NOMO-1 treated with DMSO at 0.1 percent for 48 hours (cell line): ENCODE results near the gene TMEM184B.
"Not testable (repeated sequence)": the region's sequence is repeated elsewhere in the genome, so short reads cannot be mapped to it uniquely, and the experiment has no call there.

Experiments
- DNase-seq: peaks from one replicate; lab custom pipeline; 2025; ENCODE audit not compliant: unreplicated experiment; lab: John Stamatoyannopoulos, UW

TMEM184B gene

GRCh38 chr22:38249803-38250642 lies 22.8 kb downstream of the TMEM184B start:
- peak; percentile 25 for DNase-seq

GRCh38 chr22:38249301-38249700 lies 23.5 kb downstream of the TMEM184B start:
- no peak for DNase-seq

GRCh38 chr22:38248280-38248679 lies 24.5 kb downstream of the TMEM184B start:
- no peak for DNase-seq

GRCh38 chr22:38247713-38248112 lies 25.1 kb downstream of the TMEM184B start:
- no peak for DNase-seq

- no peak for DNase-seq
Observed at GRCh38 chr22:38246692-38247091, 26.1 kb downstream of the TMEM184B start.

- DNase-seq = no peak
Observed at GRCh38 chr22:38246046-38246658, 26.7 kb downstream of the TMEM184B start.

- DNase-seq = no peak
Observed at GRCh38 chr22:38244106-38244505, 28.7 kb downstream of the TMEM184B start.

- no peak for DNase-seq
Observed at GRCh38 chr22:38243007-38243765, 29.6 kb downstream of the TMEM184B start.

GRCh38 chr22:38240734-38241252 lies 32.0 kb downstream of the TMEM184B start:
- DNase-seq = no peak

GRCh38 chr22:38239101-38239761 lies 33.6 kb downstream of the TMEM184B start:
- DNase-seq = no peak

GRCh38 chr22:38238519-38239071 lies 34.2 kb downstream of the TMEM184B start:
- no peak for DNase-seq

GRCh38 chr22:38236786-38237185 lies 36.0 kb downstream of the TMEM184B start:
- DNase-seq = no peak

GRCh38 chr22:38235240-38235850 lies 37.5 kb downstream of the TMEM184B start:
- DNase-seq = no peak

- not testable (repeated sequence) for DNase-seq
Observed at GRCh38 chr22:38233856-38234255, 39.0 kb downstream of the TMEM184B start.

- no peak for DNase-seq
Observed at GRCh38 chr22:38233427-38233826, 39.4 kb downstream of the TMEM184B start.

- DNase-seq = no peak
Observed at GRCh38 chr22:38232196-38232595, 40.6 kb downstream of the TMEM184B start.

- no peak for DNase-seq
Observed at GRCh38 chr22:38230916-38231315, 41.9 kb downstream of the TMEM184B start.

- DNase-seq = peak; percentile 72
Observed at GRCh38 chr22:38230108-38230825, 42.5 kb downstream of the TMEM184B start.

GRCh38 chr22:38228873-38229740 lies 43.7 kb downstream of the TMEM184B start:
- DNase-seq = no peak
